EL (cell line): ENCODE data around the gene TIAL1.
"Not testable (repeated sequence)": the region's sequence is repeated elsewhere in the genome, so short reads cannot be mapped to it uniquely, and the experiment has no call there.

Experiments
- DNase-seq: peaks from one replicate; pipeline ENCODE4 v3.0.0-alpha.2; 2016

TIAL1 gene

DNA sequence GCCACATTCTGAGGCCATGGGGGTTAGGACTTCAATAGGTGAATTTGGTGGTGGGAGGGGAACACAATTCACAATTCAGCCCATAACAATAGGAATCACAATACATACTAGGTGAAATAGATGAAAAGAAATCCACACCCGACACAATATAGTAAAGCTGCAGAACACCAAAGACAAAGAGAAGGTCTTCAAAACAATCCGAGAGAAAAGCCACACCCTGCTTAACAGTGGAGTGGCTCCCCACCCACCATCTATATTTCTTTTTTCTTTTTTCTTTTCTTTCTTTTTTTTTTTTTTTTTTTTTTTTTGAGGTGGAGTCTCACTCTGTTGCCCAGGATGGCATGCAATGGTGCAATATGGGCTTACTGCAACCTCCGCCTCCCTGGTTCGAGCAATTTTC, 14.7 kb upstream of the TIAL1 start:
- no peak for DNase-seq

DNA sequence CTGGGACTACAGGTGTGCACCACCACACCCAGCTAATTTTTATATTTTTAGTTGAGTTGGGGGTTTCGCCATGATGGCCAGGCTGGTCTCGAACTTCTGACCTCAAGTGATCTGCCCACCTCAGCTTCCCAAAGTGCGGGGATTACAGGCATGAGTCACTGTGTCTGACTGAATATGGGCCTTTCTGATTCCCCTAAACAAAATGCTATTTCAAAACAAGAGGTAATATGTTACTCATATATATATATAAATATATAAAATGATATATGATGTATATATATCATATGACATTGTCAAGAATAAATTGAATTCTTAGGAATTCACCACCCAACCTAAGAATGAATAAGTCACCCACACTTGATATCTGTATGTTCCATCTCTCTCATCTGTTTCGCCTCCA, 12.8 kb upstream of the TIAL1 start:
- DNase-seq: no peak

DNA sequence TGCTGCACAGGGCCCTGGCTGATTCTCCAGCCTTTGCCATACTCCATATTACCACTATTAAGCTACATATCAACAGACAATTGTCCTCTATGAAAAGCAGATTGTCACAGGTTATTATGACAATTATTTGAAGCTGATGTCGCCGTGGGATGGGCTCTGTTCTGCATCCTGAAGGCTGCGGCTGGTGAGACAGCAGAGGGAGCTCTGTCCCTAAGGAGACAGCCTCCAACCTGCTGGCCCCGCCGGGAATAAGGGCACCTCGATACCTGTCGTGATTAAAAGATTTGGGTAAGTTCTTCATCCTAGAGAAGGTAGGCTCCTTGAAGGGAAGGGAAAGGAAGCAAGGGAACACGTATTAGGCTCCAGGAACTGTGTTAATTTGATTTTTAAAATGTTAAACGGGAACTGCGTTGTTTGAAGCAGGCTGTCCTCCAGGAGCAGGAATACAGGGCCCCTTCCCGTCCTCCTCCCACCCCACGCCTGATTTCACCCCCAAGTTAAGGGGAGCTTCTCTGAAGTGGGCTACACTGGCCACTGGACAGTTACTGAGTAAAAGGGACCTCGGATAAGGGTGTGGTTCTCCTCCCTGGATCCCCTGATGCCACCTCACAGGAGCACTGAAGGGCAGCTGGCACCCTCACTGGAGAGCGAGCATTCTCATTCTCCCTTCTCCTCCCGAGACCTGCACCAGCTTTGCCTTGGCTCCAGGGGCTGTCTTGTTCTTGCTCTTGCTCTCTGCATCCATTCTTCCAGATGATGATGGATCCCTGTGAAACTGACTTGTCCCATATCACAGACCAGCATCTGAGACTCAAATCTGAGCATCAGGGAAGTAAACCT, 11.8 kb upstream of the TIAL1 start:
- peak; percentile 35 for DNase-seq

DNA sequence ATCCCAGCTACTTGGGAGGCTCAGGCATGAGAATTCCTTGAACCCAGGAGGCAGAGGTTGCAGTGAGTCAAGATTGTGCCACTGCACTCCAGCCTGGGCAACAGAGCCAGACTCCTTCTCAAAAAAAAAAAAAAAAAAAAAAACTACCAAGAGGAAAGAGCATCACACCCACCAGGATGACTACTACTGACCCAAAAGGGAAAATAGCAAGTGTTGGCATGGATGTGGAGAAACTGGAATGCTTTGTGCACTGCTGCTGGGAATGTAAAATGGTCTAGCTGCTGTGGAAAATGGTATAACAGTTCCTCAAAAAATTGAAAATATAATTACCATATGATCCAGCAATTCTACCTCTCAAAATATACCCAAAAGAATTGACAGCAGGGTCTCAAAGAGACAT, 7.7 kb upstream of the TIAL1 start:
- no peak for DNase-seq

DNA sequence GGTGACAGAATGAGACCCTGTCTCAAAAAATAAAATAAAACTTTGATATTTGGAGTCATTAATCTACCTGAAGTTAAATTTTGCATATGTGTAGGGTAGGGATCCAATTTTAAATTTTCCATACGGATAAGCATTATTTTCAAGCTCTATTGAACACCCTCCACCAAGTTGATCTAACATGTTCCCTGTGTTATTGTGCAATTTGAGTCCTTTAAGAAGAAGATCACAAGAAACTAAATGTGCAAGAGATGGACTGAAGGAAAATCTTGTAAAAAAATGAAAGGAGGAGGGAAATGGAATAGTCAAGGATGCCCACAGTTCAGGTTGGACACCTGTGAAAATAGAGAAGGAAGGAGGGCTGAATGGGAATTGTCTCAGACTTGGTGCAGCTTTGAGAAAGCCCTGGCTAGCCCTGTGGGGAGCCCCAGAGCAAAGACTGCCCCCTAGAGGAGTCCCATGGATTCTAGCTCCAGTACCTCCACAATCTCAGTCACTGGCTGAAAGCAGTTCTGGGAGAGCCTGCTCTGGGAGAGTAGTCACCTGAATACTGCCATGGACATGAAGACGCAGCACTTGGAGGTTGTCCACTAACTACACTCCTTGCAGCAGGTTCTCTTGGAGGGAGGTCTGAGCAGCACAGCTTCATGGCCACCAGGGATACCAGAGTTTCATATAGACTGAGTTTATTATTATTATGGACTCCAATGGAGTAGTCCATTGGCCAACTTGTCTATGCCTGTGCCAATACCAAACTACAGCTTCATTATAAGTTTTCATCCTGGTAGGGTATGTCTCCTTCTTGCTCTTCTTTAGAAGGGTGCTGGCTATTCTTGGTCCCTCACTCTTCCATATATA, 5.7 kb upstream of the TIAL1 start:
- DNase-seq: peak; percentile 46

DNA sequence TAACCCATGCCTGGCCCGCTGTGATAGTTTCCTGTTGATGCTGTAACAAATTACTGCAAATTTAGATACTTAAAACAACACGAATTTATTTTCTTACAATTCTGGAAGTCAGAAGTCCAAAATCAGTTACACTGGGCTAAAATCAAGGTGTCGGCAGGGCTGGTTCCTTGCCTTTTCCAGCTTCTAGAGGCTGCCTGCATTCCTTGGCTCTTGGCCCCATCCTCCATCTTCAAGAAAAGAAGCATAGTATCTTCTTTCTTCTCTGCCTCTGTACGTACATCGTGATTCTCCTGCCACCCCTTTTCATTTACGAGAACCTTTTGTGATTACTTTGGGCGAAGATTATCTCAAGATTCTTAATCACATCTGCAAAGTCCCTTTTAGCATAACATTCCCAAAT, 1.6 kb upstream of the TIAL1 start:
- no peak for DNase-seq

DNA sequence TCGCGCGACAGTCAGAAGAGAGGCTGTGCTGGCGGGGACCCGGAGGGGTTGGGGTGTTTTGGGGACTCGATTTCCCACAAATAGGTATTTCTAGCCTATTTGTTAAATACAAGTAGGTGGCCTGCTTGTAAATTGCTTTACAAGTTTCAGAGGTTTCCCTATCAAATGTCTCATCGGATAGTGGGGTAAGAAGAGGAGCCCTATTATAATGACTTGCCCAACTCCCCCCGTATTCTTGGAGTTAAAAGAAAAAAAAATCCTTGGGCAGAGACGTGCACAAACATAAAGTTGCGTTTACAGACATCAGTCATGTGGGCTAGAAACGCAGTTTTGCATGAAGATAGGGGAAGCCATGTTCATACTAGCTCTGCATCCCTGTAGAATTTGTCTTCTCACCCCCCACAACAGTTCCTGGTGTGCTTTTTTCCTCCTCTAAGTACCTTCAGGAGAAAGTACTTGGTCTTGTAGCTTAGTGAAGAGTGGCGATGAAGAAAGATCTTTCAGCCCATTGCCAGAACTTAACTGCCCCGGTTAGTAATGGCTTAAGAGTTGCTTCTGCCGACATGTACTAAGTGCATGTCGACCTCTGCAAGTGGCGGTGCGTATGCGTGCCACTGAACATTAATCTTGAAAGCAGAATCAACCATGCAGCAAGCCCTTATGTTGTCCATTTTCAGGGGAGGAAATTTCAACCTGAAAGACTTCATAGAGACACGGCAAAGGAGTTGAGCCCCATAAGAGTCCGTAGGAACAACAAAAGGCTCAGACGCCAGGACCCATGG, 832 bp upstream of the TIAL1 start:
- DNase-seq: no peak

DNA sequence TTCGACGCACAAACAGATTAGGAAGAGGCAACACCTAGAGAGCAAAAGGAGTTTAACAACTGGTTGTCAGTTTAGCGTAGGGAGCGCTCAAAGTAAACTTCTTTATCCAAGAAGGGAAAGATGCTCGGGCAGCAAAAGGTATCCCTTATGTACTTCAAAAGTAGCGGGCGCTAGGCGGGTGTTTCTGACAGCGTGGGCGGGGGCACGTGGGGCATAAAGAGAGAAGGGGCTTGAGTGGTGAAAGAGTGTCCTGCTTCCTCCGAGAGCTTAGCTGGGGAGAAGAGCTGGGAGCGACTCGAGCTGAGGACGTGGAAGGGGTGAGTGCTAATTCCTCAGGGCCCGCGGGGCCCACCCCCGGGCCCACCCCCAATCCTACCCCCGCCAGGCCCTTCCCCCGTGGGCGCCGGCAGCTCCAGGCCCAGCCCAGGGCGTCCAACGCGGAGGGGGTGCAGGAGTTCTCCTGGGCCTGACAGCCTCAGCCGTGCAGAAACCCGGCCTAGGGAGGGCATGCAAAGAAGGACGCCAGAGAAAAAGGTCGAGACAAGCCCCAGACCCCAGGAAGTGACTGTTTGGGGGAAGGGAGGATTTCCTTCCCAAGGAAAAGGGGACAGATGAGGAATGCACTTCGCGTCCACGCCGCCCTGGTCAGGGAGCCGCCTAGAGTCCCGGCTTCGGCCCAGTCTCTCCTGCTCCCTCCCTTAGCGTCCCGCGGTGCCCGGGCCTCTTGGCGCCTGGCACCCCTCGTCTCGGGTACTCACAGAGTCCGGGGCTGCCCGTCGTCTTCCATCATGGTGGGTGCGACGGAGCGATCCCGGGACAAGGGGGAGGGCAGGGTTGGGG, 868 bp downstream of the TIAL1 start:
- DNase-seq: peak; percentile 53

DNA sequence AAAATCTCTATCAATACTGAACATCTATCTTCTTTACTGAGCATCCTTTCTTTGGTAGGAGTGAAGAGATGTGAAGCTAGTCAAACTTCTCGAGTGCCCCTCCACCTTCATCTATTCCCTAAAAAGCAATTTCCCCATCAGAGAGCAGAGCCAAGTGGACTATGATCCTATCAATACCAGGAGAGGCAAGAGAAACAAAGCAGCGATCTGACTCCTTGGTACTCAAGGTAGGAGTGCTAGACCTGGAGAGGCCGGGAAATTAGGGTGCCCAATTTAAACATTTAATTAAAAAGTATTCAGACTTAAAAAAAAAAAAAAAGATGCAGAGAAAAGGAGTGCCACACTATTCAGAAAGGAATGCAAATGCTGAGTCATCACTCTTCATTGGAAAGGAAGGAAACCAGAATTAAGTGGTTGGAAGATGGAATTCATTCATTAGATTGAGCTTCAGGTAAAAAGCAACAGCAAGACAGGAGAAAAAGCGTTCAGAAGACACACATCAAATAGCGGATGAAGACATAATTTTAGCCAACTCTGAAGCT, 1.6 kb downstream of the TIAL1 start:
- peak; percentile 62 for DNase-seq

DNA sequence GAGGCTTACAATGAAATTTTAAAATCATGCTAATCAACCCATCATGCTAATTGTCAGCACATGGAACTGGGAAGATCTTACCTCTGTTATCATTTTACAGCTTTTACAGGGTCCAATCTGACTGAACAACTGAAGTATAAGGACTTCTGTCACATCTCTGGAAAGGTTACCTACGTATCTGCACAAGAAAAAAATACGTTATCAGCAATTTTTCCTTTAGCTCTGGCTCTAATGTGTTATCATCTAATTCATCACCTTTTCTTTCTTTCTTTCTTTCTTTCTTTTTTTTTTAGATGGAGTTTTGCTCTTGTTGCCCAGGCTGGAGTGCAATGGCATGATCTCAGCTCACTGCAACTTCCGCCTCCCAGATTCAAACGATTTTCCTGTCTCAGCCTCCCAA, 8.7 kb downstream of the TIAL1 start:
- DNase-seq: no peak

DNA sequence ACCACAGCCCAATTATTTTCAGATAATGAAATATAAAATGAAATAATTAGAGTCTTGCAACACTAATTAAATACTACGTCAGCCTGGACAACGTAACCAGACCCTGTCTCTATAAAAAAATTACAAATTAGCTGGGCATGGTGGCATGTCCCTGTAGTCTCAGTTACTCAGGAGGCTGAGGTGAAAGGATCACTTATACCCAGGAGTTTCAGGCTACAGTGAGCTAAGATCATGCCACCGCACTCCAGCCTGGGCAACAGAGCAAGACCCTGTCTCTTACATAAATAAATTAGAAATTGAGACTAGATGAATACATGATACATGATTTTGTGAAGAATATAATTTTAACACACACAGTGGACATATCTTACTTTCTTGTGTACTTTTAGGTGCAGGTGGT, 18.4 kb downstream of the TIAL1 start:
- no peak for DNase-seq

DNA sequence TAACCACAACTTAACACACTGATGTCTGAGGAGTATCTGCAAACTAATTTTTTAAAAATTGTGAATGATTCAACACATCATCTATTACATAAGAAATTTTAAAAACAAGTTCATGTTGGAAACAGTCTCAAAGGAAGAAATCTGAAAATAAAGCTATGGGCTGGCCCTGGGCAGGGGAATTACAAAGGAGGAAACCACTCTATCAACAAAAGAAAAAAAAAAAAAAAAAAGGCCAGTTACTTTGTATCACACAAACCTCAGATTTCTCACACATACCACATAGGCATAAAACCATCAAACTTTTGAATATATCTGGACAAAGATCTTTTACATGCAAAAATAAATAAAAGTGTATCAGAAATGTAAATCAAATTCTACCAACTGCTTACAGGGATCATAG, 20.8 kb downstream of the TIAL1 start:
- no peak for DNase-seq

DNA sequence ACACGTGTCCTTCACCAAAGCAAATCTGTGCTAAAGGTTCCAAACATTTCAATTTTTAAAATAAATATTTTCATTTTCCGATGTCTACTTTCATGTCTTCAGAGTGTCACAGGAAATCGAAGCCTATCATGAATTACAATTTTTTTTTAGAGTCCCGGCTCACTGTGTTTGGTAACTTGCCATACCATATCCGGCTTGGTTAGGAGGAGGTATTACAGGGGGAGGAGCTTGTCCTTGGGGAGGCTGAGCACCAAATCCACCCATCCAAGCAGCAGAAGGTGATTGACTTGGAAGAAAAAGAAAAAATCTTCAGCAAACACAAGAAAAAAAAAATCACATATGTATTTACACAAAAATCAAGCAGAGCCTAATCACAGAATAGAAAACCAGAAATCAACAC, 21.3 kb downstream of the TIAL1 start:
- DNase-seq: peak; percentile 15

DNA sequence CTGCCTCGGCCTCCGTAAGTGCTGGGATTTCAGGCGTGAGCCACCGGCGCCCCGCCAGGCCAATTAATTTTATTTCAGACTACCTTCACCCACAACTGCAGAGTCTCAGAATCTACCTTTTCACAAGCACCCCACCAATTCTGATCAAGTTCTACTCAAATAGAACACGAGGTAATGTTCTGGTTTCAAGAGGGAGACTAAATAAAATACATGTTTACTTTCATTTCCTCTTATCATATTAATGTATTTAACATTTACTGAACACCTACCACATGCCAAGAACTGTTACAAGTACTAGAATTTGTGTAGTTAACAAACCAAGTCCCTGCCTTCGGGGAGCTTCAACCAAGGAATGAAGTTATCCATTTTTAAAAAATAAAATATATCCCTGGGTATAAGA, 28.8 kb downstream of the TIAL1 start:
- no peak for DNase-seq

DNA sequence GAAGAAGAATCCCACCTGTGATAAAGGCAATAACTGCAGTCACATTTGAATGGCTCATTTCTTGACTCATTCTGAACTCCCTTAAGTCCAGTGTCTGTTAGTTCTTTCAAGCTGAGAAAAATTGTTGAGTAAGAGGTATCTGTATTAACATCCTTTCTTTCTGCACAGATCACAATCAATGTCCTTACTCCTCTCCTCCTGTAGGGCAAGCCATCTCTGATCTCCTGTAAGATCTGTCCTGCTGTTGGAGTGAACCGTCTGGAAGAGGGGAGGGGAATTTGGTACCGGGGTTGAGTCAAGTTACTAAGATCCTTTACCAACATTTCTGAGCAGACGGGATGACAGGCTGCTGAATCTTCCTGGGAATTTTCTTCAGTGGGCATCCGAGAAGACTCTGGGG, 34.7 kb downstream of the TIAL1 start:
- DNase-seq: no peak

DNA sequence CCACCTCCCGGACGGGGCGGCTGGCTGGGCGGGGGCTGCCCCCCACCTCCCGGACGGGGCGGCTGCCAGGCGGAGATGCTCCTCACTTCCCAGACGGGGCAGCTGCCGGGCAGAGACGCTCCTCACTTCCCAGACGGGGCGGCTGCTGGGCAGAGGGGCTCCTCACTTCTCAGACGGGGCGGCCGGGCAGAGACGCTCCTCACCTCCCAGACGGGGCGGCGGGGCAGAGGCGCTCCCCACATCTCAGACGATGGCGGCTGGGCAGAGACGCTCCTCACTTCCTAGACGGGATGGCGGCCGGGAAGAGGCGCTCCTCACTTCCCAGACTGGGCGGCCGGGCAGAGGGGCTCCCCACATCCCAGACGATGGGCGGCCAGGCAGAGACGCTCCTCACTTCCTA, 37.3 kb downstream of the TIAL1 start:
- DNase-seq: not testable (repeated sequence)

DNA sequence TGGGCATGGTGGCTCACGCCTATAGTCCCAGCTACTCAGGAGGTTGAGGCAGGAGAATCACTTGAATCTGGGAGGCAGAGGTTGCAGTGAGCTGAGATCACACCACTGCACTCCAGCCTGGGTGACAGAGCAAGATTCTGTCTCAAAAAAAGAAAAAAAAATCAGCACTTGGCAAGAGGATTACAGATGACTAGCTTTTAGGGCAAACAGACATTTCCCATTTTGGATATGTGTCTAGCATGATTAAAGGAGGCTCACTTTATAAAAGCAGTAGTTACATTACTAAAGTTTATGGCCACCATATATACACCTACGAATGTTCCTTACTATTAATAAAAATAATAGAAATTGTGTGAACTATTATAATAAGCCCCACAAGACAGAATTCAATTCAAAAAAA, 40.7 kb downstream of the TIAL1 start:
- not testable (repeated sequence) for DNase-seq

DNA sequence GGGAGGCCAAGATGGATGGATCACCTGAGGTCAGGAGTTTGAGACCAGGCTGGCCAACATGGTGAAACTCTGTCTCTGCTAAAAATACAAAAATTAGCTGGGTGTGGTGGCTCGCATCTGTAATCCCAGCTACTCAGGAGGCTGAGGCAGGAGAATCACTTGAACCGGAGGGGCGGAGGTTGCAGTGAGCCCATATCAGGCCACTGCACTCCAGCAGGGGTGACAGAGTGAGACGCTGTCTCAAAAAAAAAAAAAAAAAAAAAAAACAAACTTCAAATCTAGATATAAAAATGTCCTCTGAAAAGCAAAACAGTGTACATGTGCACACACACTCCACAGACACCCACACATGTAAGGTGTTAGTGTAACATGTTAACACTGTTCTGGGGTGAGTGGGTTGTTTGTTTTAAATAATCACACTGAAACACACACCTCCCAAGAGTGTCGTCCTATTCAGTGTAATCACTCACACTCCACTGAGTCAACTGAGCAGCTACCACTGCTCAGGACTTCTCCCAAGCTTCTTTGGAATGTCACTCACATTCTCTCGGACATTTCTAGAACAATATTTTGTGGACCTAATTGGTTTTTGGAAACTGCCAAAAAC, 41.5 kb downstream of the TIAL1 start:
- no peak for DNase-seq

DNA sequence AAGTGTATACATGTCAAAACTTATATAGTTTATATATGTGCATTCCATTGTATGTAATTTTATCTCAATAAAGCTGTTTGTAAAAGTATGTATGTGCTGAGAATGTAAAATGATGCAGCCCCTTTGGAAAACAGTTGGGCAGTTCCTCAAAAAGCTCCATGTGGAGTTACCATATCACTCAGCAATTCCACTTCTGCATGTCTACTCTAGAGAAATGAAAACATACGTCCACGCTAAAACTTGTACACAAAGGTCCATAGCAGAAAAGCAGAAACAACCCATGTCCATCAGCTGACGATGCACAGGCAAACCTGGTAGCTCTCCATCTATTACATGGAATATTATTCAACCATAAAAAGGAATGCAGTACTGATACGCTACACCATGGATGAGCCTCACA, 45.9 kb downstream of the TIAL1 start:
- no peak for DNase-seq

DNA sequence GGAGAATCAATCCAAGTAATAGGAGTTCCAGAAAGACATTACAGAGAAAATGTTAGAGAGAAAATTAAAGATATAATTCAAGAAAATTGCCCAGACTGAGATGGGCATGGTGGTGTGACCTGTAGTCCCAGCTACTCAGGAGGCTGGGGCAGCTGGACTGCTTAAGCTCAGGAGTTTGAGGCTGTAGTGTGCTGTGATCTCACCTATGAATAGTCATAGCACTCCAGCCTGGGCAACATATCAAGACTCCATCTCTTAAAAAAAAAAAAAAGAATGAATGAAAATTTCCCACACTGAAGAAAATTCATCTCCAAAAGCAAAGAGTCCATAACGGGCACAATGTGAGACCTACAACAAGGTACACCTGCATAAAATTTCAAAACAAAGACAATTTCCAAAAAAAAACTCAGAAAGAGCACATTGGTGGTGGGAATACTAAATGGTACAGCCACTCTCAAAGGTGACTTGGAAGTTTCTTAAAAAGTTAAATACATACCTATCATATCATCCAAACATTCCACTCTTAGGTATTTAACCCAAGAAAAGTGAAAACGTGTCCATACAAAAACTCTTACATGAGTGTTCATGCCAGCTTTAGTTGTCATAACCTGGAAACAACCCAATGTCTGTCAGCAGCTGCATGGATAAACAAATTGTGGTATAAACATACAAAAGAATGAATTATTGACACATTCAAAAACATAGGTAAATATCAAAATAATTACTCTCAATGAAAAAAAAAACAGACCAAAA, 47.3 kb downstream of the TIAL1 start:
- DNase-seq: no peak

DNA sequence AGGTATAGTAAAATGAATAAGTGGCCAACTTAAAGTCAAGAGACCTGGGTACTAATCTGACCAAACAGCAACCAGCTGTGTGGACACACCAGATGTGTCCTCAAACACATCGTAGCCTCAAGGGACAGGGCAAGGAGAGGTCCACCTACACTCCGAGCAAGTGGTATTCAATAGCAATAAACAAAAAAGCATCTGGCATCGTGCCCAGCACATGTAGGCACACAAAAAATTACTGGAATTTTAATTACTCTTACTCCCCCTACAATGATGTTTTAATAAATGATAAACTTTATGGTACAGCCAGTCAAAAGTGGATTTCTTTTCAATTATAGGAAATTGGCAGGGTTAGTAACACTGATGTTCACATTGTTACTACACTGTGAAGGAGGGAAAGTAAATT, 50.8 kb downstream of the TIAL1 start:
- peak; percentile 62 for DNase-seq
